Mesenchymal stem cell (in vitro differentiated cells and primary cell): ENCODE results near the gene SLC9A3.

Experiments used
- DNase-seq: peaks from one replicate; pipeline ENCODE4 v3.0.0-alpha.2; 2013
- H2AFZ ChIP-seq: one replicate; pipeline ENCODE4 v1.6.1; 2013; ENCODE audit warnings: low read depth, mild to moderate bottlenecking, control low read depth, inconsistent platforms, low read length, moderate library complexity
- H2AK5ac ChIP-seq: 2 replicates; pipeline ENCODE4 v1.6.1; 2013; ENCODE audit warnings: low read length, moderate library complexity, mild to moderate bottlenecking, inconsistent platforms; ENCODE audit not compliant: severe bottlenecking
- H2BK120ac ChIP-seq: one replicate; pipeline ENCODE4 v1.6.1; 2013; ENCODE audit warnings: low read depth, mild to moderate bottlenecking, inconsistent platforms, low read length, moderate library complexity
- H2BK12ac ChIP-seq, 2 experiments: one replicate each; pipeline ENCODE4 v1.6.1; 2013; ENCODE audit warnings: inconsistent platforms in 2 of 2, low read length in 2 of 2, mild to moderate bottlenecking in 2 of 2, moderate library complexity in 2 of 2, control low read depth in 1 of 2
- H2BK15ac ChIP-seq: one replicate; pipeline ENCODE4 v1.6.1; 2013; ENCODE audit warnings: mild to moderate bottlenecking, low read depth, inconsistent platforms; ENCODE audit not compliant: poor library complexity, severe bottlenecking
- H2BK5ac ChIP-seq: 2 replicates; pipeline ENCODE4 v1.6.1; 2013; ENCODE audit warnings: low read depth, mild to moderate bottlenecking, low read length, control low read depth, inconsistent platforms; ENCODE audit not compliant: poor library complexity, severe bottlenecking
- H3K14ac ChIP-seq, 2 experiments: one replicate each; pipeline ENCODE4 v1.6.1; 2013; ENCODE audit warnings: inconsistent platforms in 2 of 2, low read length in 2 of 2, control low read depth in 1 of 2, mild to moderate bottlenecking in 1 of 2, moderate library complexity in 1 of 2
- H3K18ac ChIP-seq, 2 experiments: one replicate each; pipeline ENCODE4 v1.6.1; 2013; ENCODE audit warnings: inconsistent platforms in 2 of 2, low read length in 2 of 2, control low read depth in 1 of 2, low read depth in 1 of 2, mild to moderate bottlenecking in 1 of 2
- H3K23ac ChIP-seq, 2 experiments: one replicate each; pipeline ENCODE4 v1.6.1; 2013; ENCODE audit warnings: inconsistent platforms in 2 of 2, low read length in 2 of 2, mild to moderate bottlenecking in 2 of 2, moderate library complexity in 2 of 2, control low read depth in 1 of 2
- H3K27ac ChIP-seq: 2 replicates; pipeline ENCODE4 v1.5.1; 2013; ENCODE audit warnings: mild to moderate bottlenecking, moderate library complexity, low read length, control low read depth, inconsistent platforms; ENCODE audit not compliant: poor library complexity, severe bottlenecking
- H3K27me3 ChIP-seq, 2 experiments: 2 replicates each; pipeline versions ENCODE4 v1.6.1 to v1.7.0; 2013; ENCODE audit warnings: low read length in 2 of 2, mild to moderate bottlenecking in 2 of 2, moderate library complexity in 2 of 2, control low read depth in 1 of 2, inconsistent platforms in 1 of 2; ENCODE audit not compliant: control insufficient read depth in 1 of 2, insufficient read depth in 1 of 2
- H3K36me3 ChIP-seq, 2 experiments: 2 replicates each; pipeline versions ENCODE4 v1.6.1 to v1.7.0; 2013; ENCODE audit warnings: low read length in 2 of 2, control low read depth in 1 of 2, inconsistent platforms in 1 of 2, low read depth in 1 of 2, mild to moderate bottlenecking in 1 of 2; ENCODE audit not compliant: insufficient read depth in 2 of 2, control insufficient read depth in 1 of 2
- H3K4ac ChIP-seq, 2 experiments: one replicate each; pipeline ENCODE4 v1.6.1; 2013; ENCODE audit warnings: inconsistent platforms in 2 of 2, low read length in 2 of 2, mild to moderate bottlenecking in 2 of 2, moderate library complexity in 2 of 2, control low read depth in 1 of 2, low read depth in 1 of 2
- H3K4me1 ChIP-seq: 2 replicates; pipeline ENCODE4 v1.6.1; 2013; ENCODE audit warnings: low read depth, low read length, control low read depth; ENCODE audit not compliant: control insufficient read depth, insufficient read depth
- H3K4me2 ChIP-seq: 2 replicates; pipeline ENCODE4 v1.6.1; 2013; ENCODE audit warnings: low read length, mild to moderate bottlenecking, inconsistent platforms; ENCODE audit not compliant: poor library complexity, severe bottlenecking
- H3K4me3 ChIP-seq, 2 experiments: 2 replicates each; pipeline versions ENCODE4 v1.5.1 to v1.7.0; 2013; ENCODE audit warnings: low read length in 2 of 2, mild to moderate bottlenecking in 2 of 2, control low read depth in 1 of 2, low read depth in 1 of 2; ENCODE audit not compliant: insufficient read depth in 1 of 2
- H3K79me1 ChIP-seq: replicated peaks from 2 replicates; pipeline ENCODE4 v1.6.1; 2013; ENCODE audit warnings: mild to moderate bottlenecking, control low read depth, low read length, inconsistent platforms; ENCODE audit not compliant: poor library complexity, severe bottlenecking
- H3K9ac ChIP-seq: 2 replicates; pipeline ENCODE4 v1.7.0; 2013; ENCODE audit warnings: mild to moderate bottlenecking, low read length, moderate library complexity
- H3K9me3 ChIP-seq: 2 replicates; pipeline ENCODE4 v1.7.0; 2013; ENCODE audit warnings: mild to moderate bottlenecking, low read length; ENCODE audit not compliant: control insufficient read depth
- H4K8ac ChIP-seq: one replicate; pipeline ENCODE4 v1.6.1; 2013; ENCODE audit warnings: inconsistent platforms, mild to moderate bottlenecking, low read length, moderate library complexity
- H4K91ac ChIP-seq: one replicate; pipeline ENCODE4 v1.6.1; 2013; ENCODE audit warnings: mild to moderate bottlenecking, low read length, inconsistent platforms
- WGBS: methylation state at CpG from one replicate; pipeline ENCODE4 v1.1.7; 2013; ENCODE audit warnings: mixed read lengths; 5-methylcytosine and 5-hydroxymethylcytosine counted together

SLC9A3 gene

DNA sequence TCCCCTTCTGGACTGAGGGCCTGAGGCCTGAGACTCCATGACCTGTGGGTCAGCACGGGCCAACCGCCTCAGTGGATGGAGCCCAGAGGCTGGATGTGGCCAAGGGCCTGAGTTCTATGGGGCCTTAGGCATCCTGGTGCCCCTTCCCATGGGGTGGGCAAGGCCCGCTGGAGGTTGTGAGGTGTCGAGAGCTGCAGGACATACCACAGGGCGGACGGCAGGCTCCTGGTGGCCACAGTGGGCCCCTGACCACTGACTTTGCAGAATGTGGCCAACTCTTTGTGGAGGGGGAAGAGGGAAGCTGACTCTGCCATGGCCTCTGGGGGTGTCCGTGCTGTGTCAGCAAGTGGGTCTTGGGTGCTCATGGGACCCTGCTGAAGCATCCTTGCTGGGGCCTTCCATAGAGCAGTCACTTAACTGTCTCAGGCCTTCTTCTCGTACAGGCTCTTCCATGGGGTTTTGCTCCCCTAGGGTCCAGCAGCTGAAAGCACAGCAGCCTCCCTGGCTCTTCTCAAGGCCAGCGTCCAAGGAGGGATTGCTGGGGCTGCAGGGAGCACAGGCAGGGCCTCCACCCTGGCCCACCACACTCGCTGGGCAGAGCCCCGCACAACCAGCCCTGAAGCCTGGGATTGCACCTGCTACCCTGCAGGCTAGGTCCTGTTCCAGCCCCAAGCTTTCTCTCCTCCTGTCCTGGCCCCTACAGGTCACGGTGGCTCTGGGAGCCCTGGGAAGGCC is 21.6 kb upstream of the SLC9A3 start:
- no peak for DNase-seq
- no peak overlapping the region for H2BK5ac ChIP-seq
- no peak overlapping the region for H3K14ac ChIP-seq
- no peaks in the 10 kb centered on the region for H3K9me3 ChIP-seq
- no peak overlapping the region for H2BK120ac ChIP-seq
- no peaks in the 10 kb centered on the region for H3K79me1 ChIP-seq
- H3K4ac ChIP-seq: no peak overlapping the region
- H3K9ac ChIP-seq: no peak overlapping the region
- no peak overlapping the region for H3K4me2 ChIP-seq
- no peak overlapping the region for H3K23ac ChIP-seq
- no peak overlapping the region for H4K91ac ChIP-seq
- no peak overlapping the region for H2AK5ac ChIP-seq
- no peak overlapping the region for H4K8ac ChIP-seq
- H3K27ac ChIP-seq: no peak overlapping the region
- peaks cover 0 to 25% of the 10 kb centered on the region in 2 experiments for H3K27me3 ChIP-seq
- 84% methylated on average over 12 of the region's 12 CpGs for WGBS
- H3K4me1 ChIP-seq: no peaks in the 10 kb centered on the region
- H3K4me3 ChIP-seq: no peak overlapping the region
- no peak overlapping the region for H2AFZ ChIP-seq
- H2BK15ac ChIP-seq: no peak overlapping the region
- H3K18ac ChIP-seq: no peak overlapping the region
- H2BK12ac ChIP-seq: no peak overlapping the region
- H3K36me3 ChIP-seq: no peaks in the 10 kb centered on the region

DNA sequence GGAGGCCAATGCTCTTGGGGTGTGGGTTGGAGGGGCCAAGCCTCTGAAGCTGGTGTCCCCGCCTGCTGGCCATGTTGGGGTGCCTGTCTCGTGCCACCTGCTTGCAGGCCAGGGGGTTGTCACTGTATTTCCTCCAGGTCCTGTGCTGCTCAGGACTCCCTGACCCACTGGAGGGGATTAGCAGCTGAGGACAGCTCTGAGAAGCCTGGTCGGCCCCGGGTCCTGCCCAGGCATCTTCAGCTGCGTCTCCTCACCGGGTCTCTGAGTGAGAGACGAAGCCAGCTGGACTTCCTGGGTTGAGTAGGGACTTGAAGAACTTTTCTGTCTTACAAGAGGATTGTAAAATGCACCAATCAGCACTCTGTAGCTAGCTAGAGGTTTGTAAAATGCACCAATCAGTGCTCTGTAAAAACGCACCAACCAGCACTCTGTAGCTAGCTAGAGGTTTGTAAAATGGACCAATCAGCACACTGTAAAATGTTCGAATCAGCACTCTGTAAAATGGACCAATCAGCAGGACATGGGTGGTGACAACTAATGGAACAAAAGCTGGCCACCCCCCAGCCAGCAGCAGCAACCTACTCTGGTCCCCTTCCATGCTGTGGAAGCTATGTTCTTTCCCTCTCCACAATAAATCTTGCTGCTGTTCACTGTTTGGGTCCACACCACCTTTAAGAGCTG is 20.6 kb upstream of the SLC9A3 start:
- Histone ChIP-seq H2BK12ac (no peak overlapping the region), H2BK5ac (no peak overlapping the region), H3K4me1 (no peaks in the 10 kb centered on the region), H3K9me3 (no peaks in the 10 kb centered on the region), H4K91ac (no peak overlapping the region), H3K4me3 (no peak overlapping the region), H3K27me3 (peaks cover 0 to 35% of the 10 kb centered on the region in 2 experiments), H3K27ac (no peak overlapping the region), H3K79me1 (no peaks in the 10 kb centered on the region), H2AK5ac (no peak overlapping the region), H3K23ac (no peak overlapping the region), H3K4ac (no peak overlapping the region), H2AFZ (no peak overlapping the region), H2BK120ac (no peak overlapping the region), H3K9ac (no peak overlapping the region), H4K8ac (no peak overlapping the region), H3K18ac (no peak overlapping the region), H3K14ac (no peak overlapping the region), H3K36me3 (no peaks in the 10 kb centered on the region), H2BK15ac (no peak overlapping the region), H3K4me2 (no peak overlapping the region)
- WGBS: 77% methylated on average over 9 of the region's 9 CpGs
- no peak for DNase-seq

DNA sequence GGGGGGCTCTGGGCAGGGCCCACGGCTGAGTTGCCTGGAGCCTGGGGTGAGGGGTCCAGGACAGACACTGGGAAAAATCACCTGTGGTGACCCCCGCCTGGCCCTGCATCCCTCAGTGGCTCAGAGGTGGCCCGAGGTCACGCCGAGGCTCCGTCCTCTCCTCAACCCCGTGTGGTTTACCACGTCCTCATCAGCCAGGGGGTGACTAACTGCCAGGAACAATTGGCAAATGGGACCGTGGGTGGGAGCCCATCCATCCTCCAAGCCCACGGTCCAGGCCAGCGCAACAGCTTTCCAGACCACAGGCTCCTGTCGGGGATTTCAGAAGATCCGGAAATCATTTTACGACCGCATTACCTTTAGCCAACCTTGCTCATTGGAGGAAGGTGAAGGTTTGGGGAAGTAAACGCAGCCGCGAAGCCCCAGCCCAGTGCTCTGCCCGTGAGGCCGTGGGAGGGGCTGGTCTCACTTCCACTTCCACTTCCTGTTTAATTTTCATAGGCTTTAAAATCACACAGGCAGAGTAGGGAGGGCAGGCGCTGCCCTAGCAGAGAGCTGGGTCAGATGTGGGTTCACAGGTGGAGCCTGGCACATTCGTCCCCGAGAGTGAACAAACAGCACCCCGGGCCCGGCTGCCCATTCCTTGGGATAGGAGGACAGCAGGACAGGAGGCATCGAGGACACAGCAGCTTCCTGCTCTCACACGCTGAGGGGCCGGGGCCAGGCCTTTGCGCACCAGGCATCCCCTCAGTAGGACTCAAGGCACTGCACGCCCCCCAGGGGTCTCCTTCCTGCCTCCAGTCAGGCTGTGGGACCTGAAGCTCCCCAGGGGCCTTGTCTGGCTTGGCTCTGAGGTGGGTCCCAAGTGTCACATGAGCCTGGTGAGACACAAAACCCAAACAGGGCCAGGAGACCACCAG is 19.8 kb upstream of the SLC9A3 start:
- peaks cover 3 to 43% of the 10 kb centered on the region in 2 experiments for H3K27me3 ChIP-seq
- H3K36me3 ChIP-seq: no peaks in the 10 kb centered on the region
- no peaks in the 10 kb centered on the region for H3K79me1 ChIP-seq
- WGBS: 84% methylated on average over 30 of the region's 30 CpGs
- H3K4me3 ChIP-seq: no peak overlapping the region
- no peak overlapping the region for H2BK12ac ChIP-seq
- DNase-seq: no peak
- no peak overlapping the region for H4K91ac ChIP-seq
- no peaks in the 10 kb centered on the region for H3K4me1 ChIP-seq
- no peaks in the 10 kb centered on the region for H3K9me3 ChIP-seq
- H2BK5ac ChIP-seq: no peak overlapping the region
- no peak overlapping the region for H3K27ac ChIP-seq
- H3K23ac ChIP-seq: no peak overlapping the region
- H3K9ac ChIP-seq: no peak overlapping the region
- no peak overlapping the region for H3K4ac ChIP-seq
- no peak overlapping the region for H2BK15ac ChIP-seq
- no peak overlapping the region for H4K8ac ChIP-seq
- no peak overlapping the region for H2BK120ac ChIP-seq
- H2AK5ac ChIP-seq: no peak overlapping the region
- H3K18ac ChIP-seq: no peak overlapping the region
- no peak overlapping the region for H2AFZ ChIP-seq
- no peak overlapping the region for H3K14ac ChIP-seq
- no peak overlapping the region for H3K4me2 ChIP-seq

DNA sequence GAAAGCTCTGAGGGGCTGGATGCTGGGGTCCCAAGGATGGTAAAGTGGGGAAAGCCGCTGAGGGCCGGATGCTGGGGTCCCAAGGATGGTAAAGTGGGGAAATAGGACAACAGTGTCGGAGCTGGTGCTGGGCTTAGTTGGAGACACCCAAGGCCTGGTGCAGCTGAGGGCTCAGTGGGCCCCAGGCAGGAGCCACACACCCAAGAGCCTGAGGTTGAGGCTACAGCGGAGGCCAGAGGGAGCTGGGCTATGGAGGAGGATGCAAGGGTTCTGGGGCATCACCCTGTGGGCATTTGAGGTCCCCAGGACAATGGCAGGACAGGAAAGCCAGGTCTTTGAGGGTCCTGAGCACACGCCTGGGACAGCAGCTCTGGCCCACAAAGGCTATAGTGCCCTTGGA is 19.1 kb upstream of the SLC9A3 start:
- WGBS: 83% methylated on average over 5 of the region's 5 CpGs

More for the DNA sequence above, 19.1 kb upstream of the SLC9A3 start:
- Histone ChIP-seq H3K14ac (no peak overlapping the region), H3K4me2 (no peak overlapping the region), H3K18ac (no peak overlapping the region), H3K4me1 (no peaks in the 10 kb centered on the region), H2BK5ac (no peak overlapping the region), H2AFZ (no peak overlapping the region), H3K9me3 (no peaks in the 10 kb centered on the region), H2BK15ac (no peak overlapping the region), H3K4ac (no peak overlapping the region), H2BK120ac (no peak overlapping the region), H3K27ac (no peak overlapping the region), H3K4me3 (no peak overlapping the region), H2BK12ac (no peak overlapping the region), H3K27me3 (peaks cover 4 to 48% of the 10 kb centered on the region in 2 experiments), H4K91ac (no peak overlapping the region), H3K23ac (no peak overlapping the region), H3K36me3 (no peaks in the 10 kb centered on the region), H3K79me1 (no peaks in the 10 kb centered on the region), H4K8ac (no peak overlapping the region), H2AK5ac (no peak overlapping the region), H3K9ac (no peak overlapping the region)
- DNase-seq: no peak
